OCI-LY1 (cell line): ENCODE measurements around the gene SLC8A1.

ENCODE experiments used
- H2AFZ ChIP-seq: fragments of 200-600 bp; sonication (generic), shearing (Covaris generic); 2 replicates; pipeline ENCODE4 v1.6.0; 2014; ENCODE audit warnings: antibody characterized with exemption, mild to moderate bottlenecking, low read length
- H3F3A ChIP-seq: fragments of 200-600 bp; sonication (generic), shearing (Covaris generic); 2 replicates; pipeline ENCODE4 v1.6.0; 2014; ENCODE audit warnings: mild to moderate bottlenecking, antibody characterized with exemption, low read length, moderate library complexity; ENCODE audit not compliant: insufficient read depth
- H3K27ac ChIP-seq: fragments of 200-600 bp; sonication (generic); 2 replicates; pipeline ENCODE4 v1.5.1; 2014; ENCODE audit warnings: low read length, mixed run types, mild to moderate bottlenecking, low read depth; ENCODE audit not compliant: poor library complexity, severe bottlenecking
- H3K27me3 ChIP-seq: fragments of 200-600 bp; sonication (generic); 2 replicates; pipeline ENCODE4 v1.6.0; 2014; ENCODE audit warnings: antibody characterized with exemption, mild to moderate bottlenecking, low read length, moderate library complexity; ENCODE audit not compliant: insufficient read depth
- H3K36me3 ChIP-seq: fragments of 200-600 bp; sonication (generic); 2 replicates; pipeline ENCODE4 v1.6.1; 2014; ENCODE audit warnings: mild to moderate bottlenecking, antibody characterized with exemption, low read length, moderate library complexity, mixed read lengths; ENCODE audit not compliant: insufficient read depth
- H3K4me1 ChIP-seq: fragments of 200-600 bp; sonication (generic); 2 replicates; pipeline ENCODE4 v1.5.1; 2014; ENCODE audit warnings: mild to moderate bottlenecking, low read length, moderate library complexity; ENCODE audit not compliant: insufficient read depth, severe bottlenecking
- H3K4me2 ChIP-seq: fragments of 200-600 bp; sonication (generic), shearing (Covaris generic); 2 replicates; pipeline ENCODE4 v1.6.1; 2014; ENCODE audit warnings: low read length
- H3K4me3 ChIP-seq: fragments of 200-600 bp; sonication (generic); 2 replicates; pipeline ENCODE4 v1.5.1; 2014; ENCODE audit warnings: low read length, low read depth, mild to moderate bottlenecking, mixed read lengths; ENCODE audit not compliant: poor library complexity, severe bottlenecking
- H3K79me2 ChIP-seq: fragments of 200-600 bp; shearing (Covaris generic); 2 replicates; pipeline ENCODE4 v1.6.1; 2016; ENCODE audit warnings: mixed run types, low read length, mixed read lengths; ENCODE audit not compliant: insufficient read depth
- H3K9ac ChIP-seq: fragments of 200-600 bp; sonication (generic), shearing (Covaris generic); 2 replicates; pipeline ENCODE4 v1.6.1; 2014; ENCODE audit warnings: mild to moderate bottlenecking, low read length, mixed read lengths
- H3K9me2 ChIP-seq: fragments of 200-600 bp; sonication (generic), shearing (Covaris generic); 2 replicates; pipeline ENCODE4 v1.6.1; 2014; ENCODE audit warnings: low read depth, mild to moderate bottlenecking, low read length, mixed read lengths
- H3K9me3 ChIP-seq: fragments of 200-600 bp; shearing (Covaris generic); 2 replicates; pipeline ENCODE4 v1.6.1; 2014; ENCODE audit warnings: low read length, mixed read lengths
- H4K20me1 ChIP-seq: fragments of 200-600 bp; sonication (generic), shearing (Covaris generic); 2 replicates; pipeline ENCODE4 v1.6.0; 2016; ENCODE audit warnings: mild to moderate bottlenecking, low read length; ENCODE audit not compliant: insufficient read depth
- CTCF ChIP-seq: fragments of 200-600 bp; sonication (generic), shearing (Covaris generic); IDR thresholded peaks from 2 replicates; pipeline ENCODE4 v1.5.1; 2017; ENCODE audit warnings: mild to moderate bottlenecking, antibody characterized with exemption, low read length, moderate library complexity, mixed read lengths
- EZH2 ChIP-seq: fragments of 200-600 bp; sonication (generic), shearing (Covaris generic); IDR thresholded peaks from 2 replicates; pipeline ENCODE4 v1.8.0; 2017; ENCODE audit warnings: borderline replicate concordance, mixed run types, mild to moderate bottlenecking, antibody characterized with exemption, low read length, moderate library complexity, mixed read lengths

Gene SLC8A1

GRCh38 chr2:40227210-40227609, 224.7 kb downstream of the SLC8A1 start:
- TF ChIP-seq CTCF, result no peak
- TF ChIP-seq EZH2, result no peak
- Histone ChIP-seq H3K36me3 (no peaks in the 10 kb centered on the region), H3K9me3 (no peaks in the 10 kb centered on the region), H3K4me2 (no peak overlapping the region), H3F3A (no peaks in the 10 kb centered on the region), H4K20me1 (no peaks in the 10 kb centered on the region), H2AFZ (no peak overlapping the region), H3K4me1 (no peaks in the 10 kb centered on the region), H3K9ac (no peak overlapping the region), H3K79me2 (no peaks in the 10 kb centered on the region), H3K4me3 (no peak overlapping the region), H3K27me3 (no peaks in the 10 kb centered on the region), H3K9me2 (no peaks in the 10 kb centered on the region), H3K27ac (no peak overlapping the region)

- no peaks in the 10 kb centered on the region for H3K9me2 ChIP-seq
- TF ChIP-seq EZH2 (no peak), CTCF (no peak)
- H3K4me1 ChIP-seq, result no peaks in the 10 kb centered on the region
- no peaks in the 10 kb centered on the region for H3K79me2 ChIP-seq
- H3K27me3 ChIP-seq, result no peaks in the 10 kb centered on the region
- no peaks in the 10 kb centered on the region for H3K36me3 ChIP-seq
- no peak overlapping the region for H3K27ac ChIP-seq
- no peak overlapping the region for H2AFZ ChIP-seq
- H3K4me2 ChIP-seq, result no peak overlapping the region
- H3K9ac ChIP-seq, result no peak overlapping the region
- no peaks in the 10 kb centered on the region for H3K9me3 ChIP-seq
- no peaks in the 10 kb centered on the region for H3F3A ChIP-seq
- no peaks in the 10 kb centered on the region for H4K20me1 ChIP-seq
- H3K4me3 ChIP-seq, result no peak overlapping the region
Observed at GRCh38 chr2:40226637-40227036, 225.3 kb downstream of the SLC8A1 start.

GRCh38 chr2:40225670-40226210, 226.2 kb downstream of the SLC8A1 start:
- Histone ChIP-seq H2AFZ (no peak overlapping the region), H3K9me2 (no peaks in the 10 kb centered on the region), H3K4me3 (no peak overlapping the region), H3K9ac (no peak overlapping the region), H3K27me3 (no peaks in the 10 kb centered on the region), H3F3A (no peaks in the 10 kb centered on the region), H3K79me2 (no peaks in the 10 kb centered on the region), H3K9me3 (no peaks in the 10 kb centered on the region), H3K27ac (no peak overlapping the region), H3K36me3 (no peaks in the 10 kb centered on the region), H3K4me2 (no peak overlapping the region), H3K4me1 (no peaks in the 10 kb centered on the region), H4K20me1 (no peaks in the 10 kb centered on the region)
- TF ChIP-seq CTCF (no peak), EZH2 (no peak)
